Epithelial cell of proximal tubule (primary cell): Measurements from ENCODE around the gene C3orf52. TPM values are rescaled to one million over a fixed set of nuclear protein-coding genes. Genes with fewer than 3 reads are reported as not detected.

ENCODE experiments used
- DNase-seq: peaks from one replicate; pipeline ENCODE4 v3.0.0-alpha.2; 2011; ENCODE audit warnings: low read depth
- H3K4me3 ChIP-seq: 2 replicates; pipeline ENCODE4 v1.5.1; 2011; ENCODE audit warnings: low read depth, mild to moderate bottlenecking, low read length
- total RNA-seq: library from RNA; depleted of rRNA; stranded (reverse); fragments of >200 nt; gene quantifications from 2 replicates; pipeline ENCODE4 v1.2.3, GENCODE V29; 2015
- TF ChIP-seq, protein P1 (sequence below): conservative IDR thresholded peaks from 2 replicates; pipeline ENCODE4 v1.5.1; 2012; ENCODE audit warnings: low read depth, mild to moderate bottlenecking, low read length

Gene C3orf52
- total RNA-seq, 1 donor from 2014 or later = 55.1 TPM

- DNase-seq = no peak
- no peak overlapping the region for H3K4me3 ChIP-seq
- TF ChIP-seq, protein P1, sequence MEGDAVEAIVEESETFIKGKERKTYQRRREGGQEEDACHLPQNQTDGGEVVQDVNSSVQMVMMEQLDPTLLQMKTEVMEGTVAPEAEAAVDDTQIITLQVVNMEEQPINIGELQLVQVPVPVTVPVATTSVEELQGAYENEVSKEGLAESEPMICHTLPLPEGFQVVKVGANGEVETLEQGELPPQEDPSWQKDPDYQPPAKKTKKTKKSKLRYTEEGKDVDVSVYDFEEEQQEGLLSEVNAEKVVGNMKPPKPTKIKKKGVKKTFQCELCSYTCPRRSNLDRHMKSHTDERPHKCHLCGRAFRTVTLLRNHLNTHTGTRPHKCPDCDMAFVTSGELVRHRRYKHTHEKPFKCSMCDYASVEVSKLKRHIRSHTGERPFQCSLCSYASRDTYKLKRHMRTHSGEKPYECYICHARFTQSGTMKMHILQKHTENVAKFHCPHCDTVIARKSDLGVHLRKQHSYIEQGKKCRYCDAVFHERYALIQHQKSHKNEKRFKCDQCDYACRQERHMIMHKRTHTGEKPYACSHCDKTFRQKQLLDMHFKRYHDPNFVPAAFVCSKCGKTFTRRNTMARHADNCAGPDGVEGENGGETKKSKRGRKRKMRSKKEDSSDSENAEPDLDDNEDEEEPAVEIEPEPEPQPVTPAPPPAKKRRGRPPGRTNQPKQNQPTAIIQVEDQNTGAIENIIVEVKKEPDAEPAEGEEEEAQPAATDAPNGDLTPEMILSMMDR = peak; percentile 68
Observed at GRCh38 chr3:112136959-112137693, 50.9 kb downstream of the C3orf52 start.

DNA sequence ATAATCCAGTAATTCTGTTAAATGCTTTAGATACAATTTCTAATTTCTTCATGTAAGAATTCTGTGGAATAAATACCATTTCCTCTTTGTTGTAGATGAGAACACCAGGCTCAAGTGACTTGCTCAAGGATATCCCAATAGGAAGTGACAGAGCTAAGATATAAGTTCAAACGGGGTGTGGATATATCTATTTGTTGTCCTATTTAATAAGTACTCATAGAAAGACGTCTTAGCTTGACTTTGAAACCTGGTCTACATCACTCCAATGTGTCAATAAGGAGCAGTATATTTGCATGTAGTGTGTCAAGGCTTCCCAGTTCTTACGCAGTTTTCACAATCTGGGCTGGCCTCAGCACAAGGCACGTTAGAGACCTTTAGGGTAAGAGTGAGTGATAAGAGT, 51.6 kb downstream of the C3orf52 start:
- TF ChIP-seq, protein P1 = no peak
- no peak for DNase-seq
- no peak overlapping the region for H3K4me3 ChIP-seq

- no peak overlapping the region for H3K4me3 ChIP-seq
- TF ChIP-seq, protein P1 = no peak
- DNase-seq = no peak
Observed at GRCh38 chr3:112138219-112138969, 52.2 kb downstream of the C3orf52 start.

DNA sequence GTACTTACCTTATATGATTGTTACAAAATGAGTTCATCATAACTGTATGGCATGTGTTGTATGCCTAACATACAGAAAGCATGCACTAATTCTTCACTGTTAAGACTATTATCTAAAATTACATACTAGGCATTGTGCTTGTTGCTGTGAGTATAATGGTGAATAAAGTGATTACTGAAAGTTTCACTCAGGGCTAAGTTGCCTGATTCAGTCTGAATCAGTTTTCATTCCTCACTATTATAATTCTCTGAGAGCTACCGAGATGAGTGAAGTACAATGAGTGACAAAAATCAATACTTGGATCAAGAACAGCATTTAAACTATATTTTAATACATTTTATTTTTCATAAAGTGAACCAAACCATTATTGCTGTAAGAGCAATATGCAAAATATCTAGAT, 54.4 kb downstream of the C3orf52 start:
- TF ChIP-seq, protein P1 = no peak
- no peak overlapping the region for H3K4me3 ChIP-seq
- no peak for DNase-seq

DNA sequence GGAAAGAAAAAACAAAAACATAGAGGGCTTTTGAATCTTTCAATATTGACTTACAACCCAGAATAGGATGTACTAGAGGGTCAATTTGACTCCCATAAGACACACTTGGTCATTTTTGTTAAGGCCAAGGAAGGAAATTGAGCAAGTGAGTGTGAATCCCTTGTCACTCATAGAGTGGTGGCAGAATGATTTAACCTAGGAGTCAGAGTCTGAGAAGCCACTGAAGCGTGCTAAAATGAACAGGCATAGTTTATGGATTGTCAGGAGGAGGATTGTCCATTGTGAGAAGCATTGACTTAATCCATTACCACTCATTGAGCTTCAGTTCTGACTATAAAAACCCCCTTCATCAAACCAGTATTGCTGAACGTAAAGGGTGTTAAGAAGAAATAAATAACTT, 55.1 kb downstream of the C3orf52 start:
- DNase-seq = no peak
- TF ChIP-seq, protein P1 = no peak
- H3K4me3 ChIP-seq = no peak overlapping the region

GRCh38 chr3:112143251-112143650, 57.1 kb downstream of the C3orf52 start:
- H3K4me3 ChIP-seq = no peak overlapping the region
- TF ChIP-seq, protein P1 = no peak
- DNase-seq = no peak
